Forelimb muscle (tissue), 1 donor: Measurements from ENCODE around the gene SMR3A. TPM values are rescaled to one million over a fixed set of nuclear protein-coding genes. Genes with fewer than 3 reads are reported as not detected.

Experiments
- DNase-seq: peaks from one replicate; pipeline ENCODE4 v3.0.0-alpha.2; 2013; ENCODE audit warnings: low read depth
- polyA plus RNA-seq: library from polyadenylated mRNA; unstranded; fragments of 120-200 nt; gene quantifications from one replicate; pipeline ENCODE4 v1.2.1, GENCODE V29; 2013; ENCODE audit not compliant: insufficient read length

SMR3A gene
- not detected for polyA plus RNA-seq

- no peak for DNase-seq
Measured at GRCh38 chr4:70360460-70360859, at the start of gene SMR3A. Gene SMR3A, plus strand, starts transcription at chr4:70360760. Its CDS starts 1,356 bp downstream, at chr4:70362116.

GRCh38 chr4:70313736-70314135, 46.8 kb upstream of the SMR3A start:
- DNase-seq = no peak

GRCh38 chr4:70315928-70316327, 44.6 kb upstream of the SMR3A start:
- DNase-seq = no peak

- no peak for DNase-seq
Measured at GRCh38 chr4:70326052-70326451, 34.5 kb upstream of the SMR3A start.

- no peak for DNase-seq
Measured at GRCh38 chr4:70334681-70335080, 25.9 kb upstream of the SMR3A start, which contains the start of gene CABS1. Gene CABS1, plus strand, starts transcription at chr4:70334981. Its CDS starts 59 bp downstream, at chr4:70335040.

GRCh38 chr4:70336043-70336442, 24.5 kb upstream of the SMR3A start:
- DNase-seq = no peak

GRCh38 chr4:70337886-70338420, 22.6 kb upstream of the SMR3A start:
- DNase-seq = no peak

- no peak for DNase-seq
Measured at GRCh38 chr4:70356185-70356584, 4.4 kb upstream of the SMR3A start.

GRCh38 chr4:70359115-70359661, 1.4 kb upstream of the SMR3A start:
- no peak for DNase-seq

- no peak for DNase-seq
Measured at GRCh38 chr4:70364002-70364401, 3.4 kb downstream of the SMR3A start.

- DNase-seq = no peak
Measured at GRCh38 chr4:70365479-70365878, 4.9 kb downstream of the SMR3A start.

- DNase-seq = no peak
Measured at GRCh38 chr4:70367813-70368212, 7.3 kb downstream of the SMR3A start.

GRCh38 chr4:70371987-70372386, 11.4 kb downstream of the SMR3A start:
- no peak for DNase-seq

- DNase-seq = no peak
Measured at GRCh38 chr4:70372760-70373159, 12.2 kb downstream of the SMR3A start.

- no peak for DNase-seq
Measured at GRCh38 chr4:70380578-70380977, 20.0 kb downstream of the SMR3A start.

- DNase-seq = no peak
Measured at GRCh38 chr4:70382691-70383181, 22.2 kb downstream of the SMR3A start, which contains the start of gene SMR3B. Gene SMR3B, plus strand, starts transcription at chr4:70383131. Its CDS starts 1,380 bp downstream, at chr4:70384511.

GRCh38 chr4:70392057-70392776, 31.7 kb downstream of the SMR3A start:
- no peak for DNase-seq

- DNase-seq = no peak
Measured at GRCh38 chr4:70397580-70397979, 37.0 kb downstream of the SMR3A start, which contains the start of gene OPRPN. Gene OPRPN, plus strand, starts transcription at chr4:70397940. Its CDS starts 1,346 bp downstream, at chr4:70399286.

- DNase-seq = no peak
Measured at GRCh38 chr4:70399319-70399718, 38.8 kb downstream of the SMR3A start.

GRCh38 chr4:70402762-70403161, 42.2 kb downstream of the SMR3A start:
- no peak for DNase-seq

- no peak for DNase-seq
Measured at GRCh38 chr4:70405765-70406164, 45.2 kb downstream of the SMR3A start.
